ENCODE results near the gene SLC23A2.

- TF ChIP-seq CTCF (conservative IDR thresholded peaks at IDR 0.05; ENCODE audit: low read length) (no peak), EZH2phosphoT487 (IDR thresholded peaks at IDR 0.05; ENCODE audit: borderline replicate concordance, low read depth, low read length) (no peak)
Measured at GRCh38 chr20:4932061-4932460, 69.2 kb downstream of the SLC23A2 start.
